ENCODE data around the gene CHTF18. TPM values are rescaled to one million over a fixed set of nuclear protein-coding genes. Genes with fewer than 3 reads are reported as not detected.
A peak's percentile ranks its signal among the peaks of the same experiment; 100 is the strongest.

The CHTF18 gene
- total RNA-seq, 2 experiments from 2014 or later, result 125 to 139 TPM

DNA sequence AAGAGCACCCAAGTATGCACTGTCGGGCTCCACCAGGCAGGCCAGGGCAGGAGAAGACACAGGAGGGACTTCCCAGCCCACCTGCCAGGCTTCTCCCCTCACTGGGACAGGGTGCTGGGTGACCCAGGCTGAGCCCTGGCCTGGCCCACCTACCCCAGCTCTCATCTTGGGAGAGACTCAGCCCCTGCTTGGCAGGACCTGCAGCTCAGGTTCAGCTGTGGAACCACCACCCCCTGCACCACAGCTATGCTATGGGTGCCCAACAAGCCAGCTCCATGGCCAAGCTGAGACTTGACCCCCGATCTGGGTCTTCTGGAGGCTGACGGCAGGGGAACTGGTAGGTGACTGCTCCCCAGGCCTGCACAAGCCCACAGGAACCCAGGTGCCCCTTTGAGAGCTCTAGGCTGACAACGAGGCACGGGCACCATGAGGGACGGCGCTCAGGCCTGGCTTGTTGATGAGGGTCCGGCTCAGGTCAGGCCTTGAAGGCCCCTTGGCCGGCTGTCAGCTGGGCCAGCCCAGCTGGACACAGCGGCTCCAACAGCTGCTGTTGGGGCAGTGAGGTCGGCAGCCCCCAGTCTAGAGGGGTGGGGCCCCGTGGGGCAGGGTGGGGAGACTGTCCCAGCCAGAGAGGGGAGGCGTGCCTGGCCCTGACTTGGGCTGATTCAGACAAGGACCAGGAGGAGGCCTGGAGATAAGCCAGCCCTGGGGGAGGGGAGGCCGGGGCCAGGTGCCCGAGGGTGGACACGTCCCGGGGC lies 4.8 kb upstream of the CHTF18 start:
- Mint-ChIP-seq H3K27ac (no peak overlapping the region), H3K27me3 (no peaks in the 10 kb centered on the region), H3K9me3 (ENCODE audit: low read depth) (no peaks in the 10 kb centered on the region), H3K4me3 (no peak overlapping the region), H3K4me1 (peaks cover 9% of the 10 kb centered on the region), H3K36me3 (no peaks in the 10 kb centered on the region)
- ATAC-seq (no peak), DNase-seq (no peak)
- CTCF ChIA-PET, result interaction anchor here (1.8 to 6.5 kb wide), 3 partner anchors 41 to 74 kb away, joined by 12 to 116 read pairs (median 18); partner anchors contain the start of genes CIAO3 and METRN

- no peaks in the 10 kb centered on the region for H3K36me3 Mint-ChIP-seq
- no peaks in the 10 kb centered on the region for H3K27me3 Mint-ChIP-seq
- H3K4me1 Mint-ChIP-seq, result peaks cover 10% of the 10 kb centered on the region
- H3K4me3 Mint-ChIP-seq, result no peak overlapping the region
- H3K27ac Mint-ChIP-seq, result no peak overlapping the region
- no peak for ATAC-seq
- no peak for DNase-seq
- CTCF ChIA-PET, result interaction anchor here (0.9 to 6.5 kb wide), 8 partner anchors 12 to 89 kb away, joined by 3 to 116 read pairs (median 5); partner anchors contain the start of genes CIAO3 and METRN
- H3K9me3 Mint-ChIP-seq (ENCODE audit: low read depth), result no peaks in the 10 kb centered on the region
These were observed 4.0 kb upstream of the CHTF18 start for GRCh38 chr16:784431-784830.

DNA sequence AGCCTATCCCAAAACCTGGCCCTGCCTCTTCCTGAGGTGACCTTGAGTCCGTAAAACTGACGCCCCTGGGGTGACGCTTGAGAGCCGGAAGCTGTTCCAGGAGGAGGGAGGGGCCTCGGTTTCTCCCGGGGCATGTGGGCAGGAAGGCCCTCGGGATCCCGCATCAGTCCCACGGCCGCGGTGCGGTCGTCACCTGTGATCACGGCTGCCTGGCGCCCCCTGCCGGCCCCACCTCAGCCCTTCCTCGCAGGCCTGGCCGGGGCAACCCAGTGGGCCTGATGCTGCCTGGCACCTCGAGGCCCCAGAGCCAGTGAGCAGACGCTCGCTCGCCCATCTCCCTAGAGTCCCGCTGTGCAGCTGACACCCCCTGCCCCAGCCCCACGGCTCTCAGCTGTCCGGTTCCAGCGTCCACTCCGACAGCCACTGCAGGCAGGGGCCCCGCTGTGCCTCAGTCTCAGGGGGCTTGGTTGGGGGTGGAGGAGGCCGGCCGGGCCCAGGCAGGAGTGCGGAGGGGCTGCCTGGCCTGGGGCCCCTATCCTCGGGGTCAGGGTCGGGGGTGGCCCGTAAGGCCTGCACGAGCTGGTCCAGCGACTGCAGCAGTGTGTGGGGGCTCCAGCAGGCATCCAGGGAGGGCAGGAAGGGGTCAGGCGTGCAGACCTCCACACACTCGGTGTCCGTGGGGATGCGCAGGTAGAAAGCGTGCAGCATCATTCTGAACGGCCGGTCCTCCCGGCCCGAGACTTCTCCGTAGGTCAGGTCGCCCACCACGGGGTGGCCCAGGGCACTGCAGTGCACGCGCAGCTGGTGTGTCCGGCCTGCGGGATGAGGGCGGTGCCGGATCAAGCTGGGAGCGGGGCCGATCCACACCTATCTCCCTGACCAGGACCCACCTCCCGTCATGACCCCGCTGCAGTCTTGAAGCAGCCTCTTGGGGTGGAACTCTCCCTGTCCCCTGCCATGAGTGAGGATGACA lies 2.6 kb upstream of the CHTF18 start:
- no peaks in the 10 kb centered on the region for H3K27me3 Mint-ChIP-seq
- ATAC-seq (peak; percentile 12), DNase-seq (peak; percentile 77)
- H3K36me3 Mint-ChIP-seq, result no peaks in the 10 kb centered on the region
- peaks cover 19% of the 10 kb centered on the region for H3K4me1 Mint-ChIP-seq
- peak overlapping the region; percentile 15 for H3K4me3 Mint-ChIP-seq
- H3K27ac Mint-ChIP-seq, result no peak overlapping the region
- CTCF ChIA-PET, result interaction anchor here (0.9 to 6.5 kb wide), 18 partner anchors 9 to 90 kb away, joined by 3 to 116 read pairs (median 4); partner anchors contain the start of genes ANTKMT, CCDC78, CIAO3 and HAGHL
- H3K9me3 Mint-ChIP-seq (ENCODE audit: low read depth), result no peaks in the 10 kb centered on the region

- Mint-ChIP-seq H3K27me3 (no peaks in the 10 kb centered on the region), H3K4me1 (peaks cover 19% of the 10 kb centered on the region), H3K36me3 (peaks cover 9% of the 10 kb centered on the region), H3K9me3 (ENCODE audit: low read depth) (no peaks in the 10 kb centered on the region), H3K27ac (peak overlapping the region; percentile 78), H3K4me3 (peak overlapping the region; percentile 84)
- ATAC-seq (no peak), DNase-seq (peak; percentile 51)
- CTCF ChIA-PET, result interaction anchor here (1.1 to 6.5 kb wide), 5 partner anchors 45 to 73 kb away, joined by 3 to 116 read pairs (median 5); partner anchors contain the start of genes CCDC78, CIAO3, HAGHL and METRN
These were observed 976 bp upstream of the CHTF18 start for GRCh38 chr16:787321-787966.

- Mint-ChIP-seq H3K36me3 (peaks cover 9% of the 10 kb centered on the region), H3K4me1 (peaks cover 19% of the 10 kb centered on the region), H3K27me3 (no peaks in the 10 kb centered on the region), H3K4me3 (peak within 1 kb of the TSS; percentile 84), H3K9me3 (ENCODE audit: low read depth) (no peaks in the 10 kb centered on the region), H3K27ac (peak within 1 kb of the TSS; percentile 78)
- CTCF ChIA-PET, result interaction anchor here (0.7 to 6.5 kb wide), 12 partner anchors 14 to 269 kb away, joined by 3 to 116 read pairs (median 4); partner anchors contain the start of genes CCDC78, CIAO3, HAGHL and METRN
- DNase-seq, result no peak
- ATAC-seq, result peak; percentile 0
These were observed 432 bp upstream of the CHTF18 start, which contains the start of gene RPUSD1 for GRCh38 chr16:787978-788398. RPUSD1 (minus strand) TSS chr16:788381; CDS start chr16:787737, 644 bp downstream.

GRCh38 chr16:789191-789850 lies 901 bp downstream of the CHTF18 start:
- peak overlapping the region; percentile 76 for H3K4me3 Mint-ChIP-seq
- no peaks in the 10 kb centered on the region for H3K27me3 Mint-ChIP-seq
- no peak overlapping the region for H3K27ac Mint-ChIP-seq
- no peak for ATAC-seq
- peaks cover 9% of the 10 kb centered on the region for H3K36me3 Mint-ChIP-seq
- H3K4me1 Mint-ChIP-seq, result peaks cover 19% of the 10 kb centered on the region
- CTCF ChIA-PET, result interaction anchor here (0.9 to 6.5 kb wide), 5 partner anchors 12 to 94 kb away, joined by 3 to 116 read pairs (median 4); partner anchors contain the start of gene METRN
- no peaks in the 10 kb centered on the region for H3K9me3 Mint-ChIP-seq (ENCODE audit: low read depth)
- DNase-seq, result no peak

GRCh38 chr16:790086-790485 lies 1.7 kb downstream of the CHTF18 start:
- H3K9me3 Mint-ChIP-seq (ENCODE audit: low read depth), result no peaks in the 10 kb centered on the region
- H3K36me3 Mint-ChIP-seq, result peaks cover 9% of the 10 kb centered on the region
- H3K4me1 Mint-ChIP-seq, result peaks cover 19% of the 10 kb centered on the region
- DNase-seq (no peak), ATAC-seq (no peak)
- H3K27ac Mint-ChIP-seq, result no peak overlapping the region
- CTCF ChIA-PET, result no interaction called here
- H3K27me3 Mint-ChIP-seq, result no peaks in the 10 kb centered on the region
- H3K4me3 Mint-ChIP-seq, result peak overlapping the region; percentile 76

- ATAC-seq (no peak), DNase-seq (no peak)
- no peaks in the 10 kb centered on the region for H3K27me3 Mint-ChIP-seq
- CTCF ChIA-PET, result no interaction called here
- no peak overlapping the region for H3K4me3 Mint-ChIP-seq
- H3K36me3 Mint-ChIP-seq, result peaks cover 9% of the 10 kb centered on the region
- H3K4me1 Mint-ChIP-seq, result peaks cover 19% of the 10 kb centered on the region
- no peaks in the 10 kb centered on the region for H3K9me3 Mint-ChIP-seq (ENCODE audit: low read depth)
- H3K27ac Mint-ChIP-seq, result no peak overlapping the region
These were observed 2.7 kb downstream of the CHTF18 start for GRCh38 chr16:791131-791530.

- Mint-ChIP-seq H3K27me3 (no peaks in the 10 kb centered on the region), H3K4me1 (peaks cover 12% of the 10 kb centered on the region), H3K36me3 (peaks cover 13% of the 10 kb centered on the region), H3K4me3 (no peak overlapping the region), H3K9me3 (ENCODE audit: low read depth) (no peaks in the 10 kb centered on the region), H3K27ac (no peak overlapping the region)
- ATAC-seq (no peak), DNase-seq (no peak)
- CTCF ChIA-PET, result no interaction called here
These were observed 4.0 kb downstream of the CHTF18 start for GRCh38 chr16:792221-792995.

- Mint-ChIP-seq H3K4me3 (no peak overlapping the region), H3K27me3 (no peaks in the 10 kb centered on the region), H3K36me3 (peaks cover 15% of the 10 kb centered on the region), H3K4me1 (peaks cover 10% of the 10 kb centered on the region), H3K27ac (no peak overlapping the region), H3K9me3 (ENCODE audit: low read depth) (no peaks in the 10 kb centered on the region)
- CTCF ChIA-PET, result no interaction called here
- no peak for DNase-seq
- ATAC-seq, result no peak
These were observed 5.0 kb downstream of the CHTF18 start for GRCh38 chr16:793414-793813.

DNA sequence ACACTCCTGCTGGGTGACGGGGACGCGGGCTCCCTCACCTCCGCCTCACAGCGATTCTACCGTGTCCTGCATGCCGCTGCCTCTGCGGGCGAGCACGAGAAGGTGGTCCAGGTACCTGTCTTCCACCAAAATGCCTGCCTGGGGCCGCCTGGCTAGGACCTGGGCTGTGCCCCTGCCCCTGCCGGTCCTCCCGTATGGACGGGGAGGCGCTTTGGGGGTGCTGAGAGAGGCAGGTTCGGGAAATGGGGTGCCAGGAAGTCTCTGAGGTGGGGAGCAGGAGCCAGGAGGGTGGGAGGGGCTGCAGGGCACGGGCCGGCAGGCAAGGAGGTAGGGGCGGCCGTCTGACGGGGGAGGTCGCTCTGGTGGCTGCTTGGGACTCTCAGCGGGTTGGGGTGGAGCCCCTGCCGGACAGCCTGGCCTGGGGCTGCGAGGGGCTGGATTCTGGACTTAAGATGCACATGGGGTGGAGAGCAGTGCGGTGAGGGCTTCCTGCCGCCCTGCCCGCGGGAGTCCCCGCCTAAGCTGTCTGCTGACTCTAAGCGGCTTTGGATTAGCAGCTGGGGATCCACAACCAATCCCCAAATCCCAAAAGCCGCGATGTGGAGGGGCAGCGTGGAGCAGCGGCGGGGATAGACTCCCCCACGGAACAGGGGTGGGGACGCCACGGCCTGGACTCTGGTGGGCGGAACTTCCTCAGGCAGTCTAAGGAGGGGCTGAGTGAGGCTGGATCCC lies 5.8 kb downstream of the CHTF18 start:
- ATAC-seq (no peak), DNase-seq (no peak)
- H3K27me3 Mint-ChIP-seq, result no peaks in the 10 kb centered on the region
- no peak overlapping the region for H3K4me3 Mint-ChIP-seq
- peaks cover 15% of the 10 kb centered on the region for H3K36me3 Mint-ChIP-seq
- H3K9me3 Mint-ChIP-seq (ENCODE audit: low read depth), result no peaks in the 10 kb centered on the region
- peaks cover 10% of the 10 kb centered on the region for H3K4me1 Mint-ChIP-seq
- no peak overlapping the region for H3K27ac Mint-ChIP-seq
- CTCF ChIA-PET, result no interaction called here
